ENCODE data around the gene MVB12B.
"Not testable (repeated sequence)": the region's sequence is repeated elsewhere in the genome, so short reads cannot be mapped to it uniquely, and the experiment has no call there.

MVB12B gene

GRCh38 chr9:126326228-126327005, at the start of gene MVB12B:
Gene MVB12B, plus strand, starts transcription at chr9:126326829. Its CDS starts 101 bp downstream, at chr9:126326930.
- DNase-seq (ENCODE audit: low spot score), result peak; percentile 88

- no peak for DNase-seq (ENCODE audit: low spot score)
These were observed 42.7 kb upstream of the MVB12B start for GRCh38 chr9:126283799-126284465.

GRCh38 chr9:126285652-126286051, 41.0 kb upstream of the MVB12B start:
- not testable (repeated sequence) for DNase-seq (ENCODE audit: low spot score)

GRCh38 chr9:126287166-126287866, 39.3 kb upstream of the MVB12B start:
- no peak for DNase-seq (ENCODE audit: low spot score)

- DNase-seq (ENCODE audit: low spot score), result no peak
These were observed 35.8 kb upstream of the MVB12B start for GRCh38 chr9:126290871-126291270.

GRCh38 chr9:126291925-126292324, 34.7 kb upstream of the MVB12B start:
- no peak for DNase-seq (ENCODE audit: low spot score)

GRCh38 chr9:126292736-126293521, 33.7 kb upstream of the MVB12B start:
- DNase-seq (ENCODE audit: low spot score), result no peak

- DNase-seq (ENCODE audit: low spot score), result no peak
These were observed 33.1 kb upstream of the MVB12B start for GRCh38 chr9:126293522-126293889.

- no peak for DNase-seq (ENCODE audit: low spot score)
These were observed 32.1 kb upstream of the MVB12B start for GRCh38 chr9:126294331-126295081.

GRCh38 chr9:126295082-126295477, 31.5 kb upstream of the MVB12B start:
- no peak for DNase-seq (ENCODE audit: low spot score)

GRCh38 chr9:126295516-126295915, 31.1 kb upstream of the MVB12B start:
- no peak for DNase-seq (ENCODE audit: low spot score)

GRCh38 chr9:126295936-126296600, 30.6 kb upstream of the MVB12B start:
- DNase-seq (ENCODE audit: low spot score), result no peak

- no peak for DNase-seq (ENCODE audit: low spot score)
These were observed 29.9 kb upstream of the MVB12B start for GRCh38 chr9:126296687-126297086.

- DNase-seq (ENCODE audit: low spot score), result no peak
These were observed 29.0 kb upstream of the MVB12B start for GRCh38 chr9:126297661-126298060.

GRCh38 chr9:126298063-126298801, 28.4 kb upstream of the MVB12B start:
- DNase-seq (ENCODE audit: low spot score), result no peak

GRCh38 chr9:126299706-126300276, 26.8 kb upstream of the MVB12B start:
- no peak for DNase-seq (ENCODE audit: low spot score)

GRCh38 chr9:126301196-126301595, 25.4 kb upstream of the MVB12B start:
- DNase-seq (ENCODE audit: low spot score), result no peak

- peak; percentile 81 for DNase-seq (ENCODE audit: low spot score)
These were observed 24.5 kb upstream of the MVB12B start for GRCh38 chr9:126301985-126302603.

- no peak for DNase-seq (ENCODE audit: low spot score)
These were observed 23.9 kb upstream of the MVB12B start for GRCh38 chr9:126302730-126303129.

All from AG08396 (cell line).